GM18511 (cell line): ENCODE data around the gene ZNF283.
"Not testable (repeated sequence)": the region's sequence is repeated elsewhere in the genome, so short reads cannot be mapped to it uniquely, and the experiment has no call there.

Source experiments
- ATAC-seq: cut with Tn5 transposase; IDR thresholded peaks from one replicate; pipeline ENCODE4 v1.9.1; 2021; ENCODE audit warnings: mild to moderate bottlenecking, moderate library complexity; ENCODE audit not compliant: unreplicated experiment

Gene ZNF283

GRCh38 chr19:43842007-43842406, 14.9 kb downstream of the ZNF283 start:
- no peak for ATAC-seq

GRCh38 chr19:43847246-43847645, 20.1 kb downstream of the ZNF283 start:
- ATAC-seq = no peak

GRCh38 chr19:43847884-43848283, 20.8 kb downstream of the ZNF283 start:
- ATAC-seq = no peak

GRCh38 chr19:43848821-43849220, 21.7 kb downstream of the ZNF283 start:
- ATAC-seq = no peak

GRCh38 chr19:43858174-43858573, 31.1 kb downstream of the ZNF283 start:
- ATAC-seq = no peak

- not testable (repeated sequence) for ATAC-seq
Measured at GRCh38 chr19:43866923-43867322, 39.8 kb downstream of the ZNF283 start.

GRCh38 chr19:43872547-43873336, 45.6 kb downstream of the ZNF283 start:
- ATAC-seq = no peak

- no peak for ATAC-seq
Measured at GRCh38 chr19:43880483-43880882, 53.4 kb downstream of the ZNF283 start.

GRCh38 chr19:43883864-43884263, 56.7 kb downstream of the ZNF283 start, which contains the start of gene ZNF404:
Gene ZNF404 (minus strand): TSS chr19:43883964.
- ATAC-seq = no peak

- ATAC-seq = no peak
Measured at GRCh38 chr19:43895727-43896308, 68.7 kb downstream of the ZNF283 start.
